Endothelial cell of umbilical vein (primary cell): ENCODE measurements around the gene MCF2.

ENCODE experiments used
- CTCF ChIP-seq, 2 donors: IDR thresholded peaks; 1 replicate in 1 of 2; 2 replicates in 1 of 2; pipeline ENCODE4 v1.5.1; 2011; ENCODE audit warnings: low read length in 2 of 2, mild to moderate bottlenecking in 2 of 2, moderate library complexity in 2 of 2, control low read depth in 1 of 2, inconsistent platforms in 1 of 2, low read depth in 1 of 2; ENCODE audit not compliant: insufficient read depth in 1 of 2; ENCODE audit errors: extremely low read depth in 1 of 2
- MYC ChIP-seq: IDR thresholded peaks from one replicate; pipeline ENCODE4 v1.6.1; 2011; ENCODE audit warnings: mild to moderate bottlenecking, low read depth, low read length

GRCh38 chrX:139725720-139726119 lies 17.8 kb upstream of the MCF2 start:
- TF ChIP-seq CTCF (IDR thresholded peaks at IDR 0.05; ENCODE audit: extremely low read depth in 1 of 2, insufficient read depth in 1 of 2, low read depth in 1 of 2, low read length in 2 of 2) (no peak), MYC (no peak)
